ENCODE measurements around the gene TXNRD2. TPM values are rescaled to one million over a fixed set of nuclear protein-coding genes. Genes with fewer than 3 reads are reported as not detected.
A peak's percentile ranks its signal among the peaks of the same experiment; 100 is the strongest.

TXNRD2 gene
- total RNA-seq, 1 donor, result 19.5 TPM

DNA sequence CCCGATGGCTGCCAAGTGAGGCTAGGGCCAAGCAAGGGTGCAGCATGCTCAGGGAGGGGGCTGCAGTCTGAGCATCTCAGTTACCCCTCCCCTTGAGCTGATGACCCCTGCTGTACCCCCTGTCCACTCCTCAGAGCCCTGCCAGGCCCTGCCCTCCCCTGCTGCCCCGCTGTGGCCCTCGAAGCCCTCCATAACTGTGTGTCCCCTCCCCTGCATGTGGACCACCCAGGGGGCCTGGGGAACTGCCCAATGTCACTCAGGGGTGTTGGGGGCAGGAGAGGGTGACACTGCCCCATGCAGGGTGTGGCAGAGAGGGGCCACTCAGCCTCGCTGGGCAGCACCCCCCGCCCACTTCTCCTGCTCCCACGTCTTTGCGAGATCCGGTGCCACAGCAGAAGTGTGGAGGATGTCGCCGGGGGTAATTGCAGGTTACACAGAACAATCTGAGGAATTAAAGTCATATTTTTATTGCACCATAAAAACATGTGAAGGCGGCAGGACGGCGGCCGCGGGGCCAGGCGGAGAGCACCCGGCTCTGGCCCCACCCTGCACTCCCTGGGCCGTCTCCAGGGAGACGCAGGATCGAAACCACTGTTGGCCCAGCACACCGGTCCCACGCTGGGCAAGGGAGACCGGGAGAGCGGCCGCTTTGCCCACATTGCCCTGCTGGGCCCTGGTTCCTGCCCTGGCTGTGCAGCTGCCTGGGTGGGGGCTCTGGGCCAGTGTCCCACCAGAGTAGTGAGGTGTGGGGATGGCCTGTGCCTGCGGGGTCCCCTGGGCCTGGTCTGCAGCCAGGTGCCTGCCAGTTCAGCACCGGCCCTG, 68.3 kb downstream of the TXNRD2 start:
- TF ChIP-seq, protein P1, sequence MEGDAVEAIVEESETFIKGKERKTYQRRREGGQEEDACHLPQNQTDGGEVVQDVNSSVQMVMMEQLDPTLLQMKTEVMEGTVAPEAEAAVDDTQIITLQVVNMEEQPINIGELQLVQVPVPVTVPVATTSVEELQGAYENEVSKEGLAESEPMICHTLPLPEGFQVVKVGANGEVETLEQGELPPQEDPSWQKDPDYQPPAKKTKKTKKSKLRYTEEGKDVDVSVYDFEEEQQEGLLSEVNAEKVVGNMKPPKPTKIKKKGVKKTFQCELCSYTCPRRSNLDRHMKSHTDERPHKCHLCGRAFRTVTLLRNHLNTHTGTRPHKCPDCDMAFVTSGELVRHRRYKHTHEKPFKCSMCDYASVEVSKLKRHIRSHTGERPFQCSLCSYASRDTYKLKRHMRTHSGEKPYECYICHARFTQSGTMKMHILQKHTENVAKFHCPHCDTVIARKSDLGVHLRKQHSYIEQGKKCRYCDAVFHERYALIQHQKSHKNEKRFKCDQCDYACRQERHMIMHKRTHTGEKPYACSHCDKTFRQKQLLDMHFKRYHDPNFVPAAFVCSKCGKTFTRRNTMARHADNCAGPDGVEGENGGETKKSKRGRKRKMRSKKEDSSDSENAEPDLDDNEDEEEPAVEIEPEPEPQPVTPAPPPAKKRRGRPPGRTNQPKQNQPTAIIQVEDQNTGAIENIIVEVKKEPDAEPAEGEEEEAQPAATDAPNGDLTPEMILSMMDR (IDR thresholded peaks at IDR 0.05; ENCODE audit: extremely low read depth, low read depth, low read length), result no peak
- no peaks in the 10 kb centered on the region for H3K36me3 ChIP-seq (ENCODE audit: insufficient read depth, low read length)
- no peaks in the 10 kb centered on the region for H3K9me3 ChIP-seq (ENCODE audit: low read depth, low read length)
- no peaks in the 10 kb centered on the region for H3K79me2 ChIP-seq (ENCODE audit: insufficient read depth, low read length)
- no peak overlapping the region for H2AFZ ChIP-seq (ENCODE audit: low read length)
- H3K4me1 ChIP-seq (ENCODE audit: insufficient read depth, low read length), result peaks cover 30% of the 10 kb centered on the region
- H4K20me1 ChIP-seq (ENCODE audit: insufficient read depth, low read length), result no peaks in the 10 kb centered on the region
- no peaks in the 10 kb centered on the region for H3K27me3 ChIP-seq (ENCODE audit: insufficient read depth, low read length)
- peak overlapping the region; percentile 25 for H3K4me3 ChIP-seq (ENCODE audit: insufficient read depth, low read length)
- peak; percentile 87 for DNase-seq (ENCODE audit: insufficient read length, low spot score, missing footprints)
- H3K27ac ChIP-seq (ENCODE audit: low read depth, low read length), result no peak overlapping the region
- peak overlapping the region; percentile 32 for H3K4me2 ChIP-seq (ENCODE audit: insufficient read depth, low read length)

DNA sequence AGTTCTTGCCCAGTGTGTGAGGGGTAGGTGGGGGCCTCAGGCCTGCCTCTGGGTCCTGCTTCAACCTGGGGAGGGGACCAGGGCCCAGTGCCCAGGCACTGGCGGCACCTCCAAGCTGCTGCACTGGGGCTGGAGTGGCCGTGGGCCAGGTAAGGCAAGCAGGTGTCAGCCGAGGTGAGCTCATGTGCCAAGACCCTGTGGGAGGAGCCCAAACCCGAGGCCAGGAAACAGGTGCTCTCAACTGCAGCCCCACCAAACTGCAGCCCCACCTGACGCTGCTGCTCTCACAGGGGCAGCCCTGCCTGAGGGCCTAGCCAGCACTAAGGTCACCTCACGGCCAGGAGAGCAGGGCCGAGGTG, 68.9 kb downstream of the TXNRD2 start:
- Histone ChIP-seq H3K4me1 (ENCODE audit: insufficient read depth, low read length) (peaks cover 24% of the 10 kb centered on the region), H3K27me3 (ENCODE audit: insufficient read depth, low read length) (no peaks in the 10 kb centered on the region), H4K20me1 (ENCODE audit: insufficient read depth, low read length) (no peaks in the 10 kb centered on the region), H3K9me3 (ENCODE audit: low read depth, low read length) (no peaks in the 10 kb centered on the region), H3K4me2 (ENCODE audit: insufficient read depth, low read length) (no peak overlapping the region), H3K4me3 (ENCODE audit: insufficient read depth, low read length) (no peak overlapping the region), H3K79me2 (ENCODE audit: insufficient read depth, low read length) (no peaks in the 10 kb centered on the region), H2AFZ (ENCODE audit: low read length) (no peak overlapping the region), H3K27ac (ENCODE audit: low read depth, low read length) (no peak overlapping the region), H3K36me3 (ENCODE audit: insufficient read depth, low read length) (no peaks in the 10 kb centered on the region)
- peak; percentile 44 for DNase-seq (ENCODE audit: insufficient read length, low spot score, missing footprints)
- TF ChIP-seq, protein P1 (IDR thresholded peaks at IDR 0.05; ENCODE audit: extremely low read depth, low read depth, low read length), result no peak

DNA sequence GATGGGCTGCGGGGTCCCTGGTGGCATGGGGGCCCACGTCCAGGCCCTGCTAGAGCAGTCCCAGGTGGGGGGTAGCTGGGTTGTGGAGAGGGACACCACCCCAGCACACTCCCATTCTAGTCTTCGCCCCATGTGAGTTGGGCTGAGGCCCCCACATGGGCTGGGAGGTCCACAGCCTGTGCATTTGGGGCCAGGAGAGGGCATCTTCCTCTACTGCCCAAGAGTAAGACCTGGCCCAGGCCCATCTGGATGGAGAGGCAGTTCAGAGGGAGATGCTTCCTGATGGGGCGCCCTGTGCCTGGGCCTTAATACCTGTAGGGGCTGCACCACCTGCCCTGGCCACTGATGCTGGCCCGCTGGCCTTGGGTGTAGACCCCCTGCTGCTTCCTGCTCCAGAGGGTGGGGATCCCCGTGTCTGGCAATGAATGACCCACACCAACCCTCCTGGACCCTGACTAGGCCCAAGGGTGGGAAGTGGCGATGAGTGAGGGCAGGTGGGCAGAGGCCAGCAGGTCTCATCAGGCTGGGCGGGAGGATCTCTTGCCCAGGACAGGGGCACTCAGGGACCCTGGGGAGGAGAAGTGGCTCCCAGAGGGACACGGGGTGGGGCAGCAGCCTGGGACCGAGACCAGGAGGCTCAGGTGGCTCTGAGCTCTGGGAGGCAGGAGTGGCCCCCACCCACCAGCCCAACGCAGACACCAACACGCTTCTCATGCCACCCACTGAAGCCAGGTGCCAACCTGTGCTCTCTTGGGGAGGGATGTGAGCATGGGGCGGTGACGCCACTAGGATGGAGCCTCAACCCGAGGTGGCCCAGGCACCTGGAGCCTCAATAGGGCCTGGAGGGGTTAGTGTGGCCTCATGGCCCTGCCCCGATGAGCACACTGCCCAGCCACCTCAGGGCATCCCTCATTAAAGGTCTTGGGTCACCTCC, 69.5 kb downstream of the TXNRD2 start:
- TF ChIP-seq, protein P1 (IDR thresholded peaks at IDR 0.05; ENCODE audit: extremely low read depth, low read depth, low read length), result no peak
- H3K79me2 ChIP-seq (ENCODE audit: insufficient read depth, low read length), result no peaks in the 10 kb centered on the region
- peaks cover 18% of the 10 kb centered on the region for H3K4me1 ChIP-seq (ENCODE audit: insufficient read depth, low read length)
- H3K36me3 ChIP-seq (ENCODE audit: insufficient read depth, low read length), result no peaks in the 10 kb centered on the region
- no peak overlapping the region for H3K4me2 ChIP-seq (ENCODE audit: insufficient read depth, low read length)
- H3K9me3 ChIP-seq (ENCODE audit: low read depth, low read length), result no peaks in the 10 kb centered on the region
- H3K27me3 ChIP-seq (ENCODE audit: insufficient read depth, low read length), result no peaks in the 10 kb centered on the region
- no peak overlapping the region for H3K27ac ChIP-seq (ENCODE audit: low read depth, low read length)
- H3K4me3 ChIP-seq (ENCODE audit: insufficient read depth, low read length), result no peak overlapping the region
- peak; percentile 42 for DNase-seq (ENCODE audit: insufficient read length, low spot score, missing footprints)
- no peak overlapping the region for H2AFZ ChIP-seq (ENCODE audit: low read length)
- H4K20me1 ChIP-seq (ENCODE audit: insufficient read depth, low read length), result no peaks in the 10 kb centered on the region

Data from osteoblast (primary cell).